Measurements from ENCODE around the gene TRIM62. TPM values are rescaled to one million over a fixed set of nuclear protein-coding genes. Genes with fewer than 3 reads are reported as not detected.

The TRIM62 gene
- total RNA-seq, 1 donor from 2014 or later = 10.8 TPM

- TF ChIP-seq EZH2 (IDR thresholded peaks at IDR 0.05; ENCODE audit: insufficient read depth, low read length) (no peak), CTCF (IDR thresholded peaks at IDR 0.05; ENCODE audit: insufficient read depth, low read depth, low read length) (no peak)
- no peaks in the 10 kb centered on the region for H3K9me3 Mint-ChIP-seq (ENCODE audit: unreplicated experiment)
- H3K36me3 ChIP-seq (ENCODE audit: insufficient read depth, low read length) = peaks cover 5% of the 10 kb centered on the region
- H3K4me3 ChIP-seq (ENCODE audit: insufficient read depth, low read depth, low read length) = no peak overlapping the region
- peaks cover 2% of the 10 kb centered on the region for H3K27me3 Mint-ChIP-seq (ENCODE audit: low read depth, unreplicated experiment)
- FAIRE-seq = no peak
- no peak overlapping the region for H3K27ac Mint-ChIP-seq (ENCODE audit: unreplicated experiment)
- no peak for DNase-seq (ENCODE audit: low read depth)
- peaks cover 13% of the 10 kb centered on the region for H3K4me1 ChIP-seq (ENCODE audit: insufficient read depth, low read length)
- H3K9me3 ChIP-seq (ENCODE audit: insufficient read depth, low read depth, low read length) = no peaks in the 10 kb centered on the region
- peaks cover 29% of the 10 kb centered on the region for H3K4me1 Mint-ChIP-seq (ENCODE audit: low read depth, unreplicated experiment)
- no peak overlapping the region for H3K4me3 Mint-ChIP-seq (ENCODE audit: unreplicated experiment)
- H3K4me2 ChIP-seq (ENCODE audit: low read length) = no peak overlapping the region
- no peak overlapping the region for H3K27ac ChIP-seq (ENCODE audit: low read depth, low read length)
- H3K79me2 ChIP-seq (ENCODE audit: insufficient read depth, low read length) = no peaks in the 10 kb centered on the region
- no peaks in the 10 kb centered on the region for H3K27me3 ChIP-seq (ENCODE audit: insufficient read depth, low read length)
- no peaks in the 10 kb centered on the region for H4K20me1 ChIP-seq (ENCODE audit: insufficient read depth, low read length)
- H3K36me3 Mint-ChIP-seq (ENCODE audit: low read depth, unreplicated experiment) = peaks cover 27% of the 10 kb centered on the region
- H3K9ac ChIP-seq (ENCODE audit: low read length) = no peak overlapping the region
- H2AFZ ChIP-seq (ENCODE audit: low read depth, low read length) = no peak overlapping the region
Observed at GRCh38 chr1:33147275-33147996, 34.4 kb downstream of the TRIM62 start.

GRCh38 chr1:33146003-33146402 lies 35.8 kb downstream of the TRIM62 start:
- H3K4me1 Mint-ChIP-seq (ENCODE audit: low read depth, unreplicated experiment) = peaks cover 22% of the 10 kb centered on the region
- Histone ChIP-seq H3K4me3 (ENCODE audit: insufficient read depth, low read depth, low read length) (no peak overlapping the region), H3K4me1 (ENCODE audit: insufficient read depth, low read length) (peaks cover 13% of the 10 kb centered on the region), H3K36me3 (ENCODE audit: insufficient read depth, low read length) (peaks cover 5% of the 10 kb centered on the region), H3K9ac (ENCODE audit: low read length) (no peak overlapping the region), H3K4me2 (ENCODE audit: low read length) (no peak overlapping the region), H3K27ac (ENCODE audit: low read depth, low read length) (no peak overlapping the region), H2AFZ (ENCODE audit: low read depth, low read length) (no peak overlapping the region), H4K20me1 (ENCODE audit: insufficient read depth, low read length) (no peaks in the 10 kb centered on the region), H3K79me2 (ENCODE audit: insufficient read depth, low read length) (no peaks in the 10 kb centered on the region), H3K27me3 (ENCODE audit: insufficient read depth, low read length) (no peaks in the 10 kb centered on the region), H3K9me3 (ENCODE audit: insufficient read depth, low read depth, low read length) (no peaks in the 10 kb centered on the region)
- no peak overlapping the region for H3K27ac Mint-ChIP-seq (ENCODE audit: unreplicated experiment)
- peaks cover 23% of the 10 kb centered on the region for H3K36me3 Mint-ChIP-seq (ENCODE audit: low read depth, unreplicated experiment)
- TF ChIP-seq CTCF (IDR thresholded peaks at IDR 0.05; ENCODE audit: insufficient read depth, low read depth, low read length) = no peak
- TF ChIP-seq EZH2 (IDR thresholded peaks at IDR 0.05; ENCODE audit: insufficient read depth, low read length) = no peak
- FAIRE-seq = no peak
- no peaks in the 10 kb centered on the region for H3K9me3 Mint-ChIP-seq (ENCODE audit: unreplicated experiment)
- DNase-seq (ENCODE audit: low read depth) = no peak
- peaks cover 2% of the 10 kb centered on the region for H3K27me3 Mint-ChIP-seq (ENCODE audit: low read depth, unreplicated experiment)
- no peak overlapping the region for H3K4me3 Mint-ChIP-seq (ENCODE audit: unreplicated experiment)

GRCh38 chr1:33143698-33144097 lies 38.1 kb downstream of the TRIM62 start:
- Histone ChIP-seq H3K4me2 (ENCODE audit: low read length) (peak overlapping the region; percentile 69), H4K20me1 (ENCODE audit: insufficient read depth, low read length) (no peaks in the 10 kb centered on the region), H2AFZ (ENCODE audit: low read depth, low read length) (no peak overlapping the region), H3K36me3 (ENCODE audit: insufficient read depth, low read length) (peaks cover 3% of the 10 kb centered on the region), H3K27ac (ENCODE audit: low read depth, low read length) (peak overlapping the region; percentile 22), H3K4me3 (ENCODE audit: insufficient read depth, low read depth, low read length) (no peak overlapping the region), H3K79me2 (ENCODE audit: insufficient read depth, low read length) (no peaks in the 10 kb centered on the region), H3K9ac (ENCODE audit: low read length) (peak overlapping the region; percentile 35), H3K27me3 (ENCODE audit: insufficient read depth, low read length) (no peaks in the 10 kb centered on the region), H3K9me3 (ENCODE audit: insufficient read depth, low read depth, low read length) (no peaks in the 10 kb centered on the region), H3K4me1 (ENCODE audit: insufficient read depth, low read length) (peaks cover 21% of the 10 kb centered on the region)
- FAIRE-seq (peak; percentile 58), DNase-seq (ENCODE audit: low read depth) (peak; percentile 86)
- Mint-ChIP-seq H3K4me3 (ENCODE audit: unreplicated experiment) (no peak overlapping the region), H3K9me3 (ENCODE audit: unreplicated experiment) (no peaks in the 10 kb centered on the region), H3K36me3 (ENCODE audit: low read depth, unreplicated experiment) (peaks cover 14% of the 10 kb centered on the region), H3K27ac (ENCODE audit: unreplicated experiment) (no peak overlapping the region), H3K4me1 (ENCODE audit: low read depth, unreplicated experiment) (peaks cover 11% of the 10 kb centered on the region), H3K27me3 (ENCODE audit: low read depth, unreplicated experiment) (peaks cover 8% of the 10 kb centered on the region)
- TF ChIP-seq EZH2 (IDR thresholded peaks at IDR 0.05; ENCODE audit: insufficient read depth, low read length) (no peak), CTCF (IDR thresholded peaks at IDR 0.05; ENCODE audit: insufficient read depth, low read depth, low read length) (no peak)

Data from astrocyte (in vitro differentiated cells and primary cell).